Measurements from ENCODE around the gene GID8. TPM values are rescaled to one million over a fixed set of nuclear protein-coding genes. Genes with fewer than 3 reads are reported as not detected.

GID8 gene
- total and polyA plus RNA-seq, 4 experiments from 2014 or later = 11.2 to 47.8 (median 31.7) TPM

DNA sequence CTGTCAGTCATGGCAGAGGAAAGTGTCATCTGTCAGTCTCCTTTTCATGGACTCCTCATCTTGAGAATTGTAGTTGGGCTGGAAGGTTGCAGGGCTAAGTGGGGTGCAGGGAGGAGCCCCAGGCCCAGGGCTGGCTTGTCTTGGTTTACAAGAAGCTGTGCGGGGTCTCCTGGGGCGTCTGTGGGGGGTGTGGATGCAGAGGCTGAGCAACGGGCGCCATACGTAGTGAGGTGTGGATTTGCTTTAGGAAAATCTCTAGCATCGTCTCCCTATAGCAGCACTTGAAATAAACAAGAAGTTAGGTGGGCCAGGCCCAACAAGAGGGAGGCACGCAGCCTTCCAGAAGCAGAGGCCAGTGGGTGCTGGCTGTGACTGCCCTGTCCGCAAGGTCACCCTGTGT, 12.8 kb downstream of the GID8 start:
- H3K4me1 Mint-ChIP-seq = peaks cover 11 to 31% (median 24%) of the 10 kb centered on the region in 4 donors
- Histone ChIP-seq H3K4me3 (ENCODE audit: low read length in 2 of 2) (no peak overlapping the region), H3K9me3 (ENCODE audit: control insufficient read depth in 1 of 2, low read length in 2 of 2) (no peaks in the 10 kb centered on the region), H3K36me3 (ENCODE audit: insufficient read depth, low read length) (peaks cover 31% of the 10 kb centered on the region), H3K27ac (ENCODE audit: low read depth, low read length) (no peak overlapping the region), H3K4me1 (ENCODE audit: insufficient read depth, low read length) (peaks cover 28% of the 10 kb centered on the region), H3K27me3 (ENCODE audit: insufficient read depth, low read length) (no peaks in the 10 kb centered on the region)
- H3K36me3 Mint-ChIP-seq = peaks cover 19 to 38% of the 10 kb centered on the region in 2 donors
- POLR2A ChIA-PET (ENCODE audit: partially characterized antibody) = interaction anchor here (1.0 kb wide), 1 partner anchor 13 kb away, joined by 6 read pairs; the partner anchor contains the start of gene GID8
- CTCF ChIA-PET (ENCODE audit: partially characterized antibody) = interaction anchor here (1.6 kb wide), 1 partner anchor 49 kb away, joined by 4 read pairs; no protein-coding TSS in a partner anchor
- intact Hi-C loops (cut with micrococcal nuclease) = loop anchor here (10.0 kb wide), 1 partner anchor 54 kb away; the partner anchor contains the start of gene BHLHE23
- peak overlapping the region in 2 of 7 donors; percentile 5 to 37 for H3K27ac Mint-ChIP-seq
- H3K4me3 Mint-ChIP-seq = peak overlapping the region in 1 of 8 donors; percentile 9
- no peaks in the 10 kb centered on the region for H3K27me3 Mint-ChIP-seq
- H3K9me3 Mint-ChIP-seq = no peaks in the 10 kb centered on the region
- no peak for DNase-seq

DNA sequence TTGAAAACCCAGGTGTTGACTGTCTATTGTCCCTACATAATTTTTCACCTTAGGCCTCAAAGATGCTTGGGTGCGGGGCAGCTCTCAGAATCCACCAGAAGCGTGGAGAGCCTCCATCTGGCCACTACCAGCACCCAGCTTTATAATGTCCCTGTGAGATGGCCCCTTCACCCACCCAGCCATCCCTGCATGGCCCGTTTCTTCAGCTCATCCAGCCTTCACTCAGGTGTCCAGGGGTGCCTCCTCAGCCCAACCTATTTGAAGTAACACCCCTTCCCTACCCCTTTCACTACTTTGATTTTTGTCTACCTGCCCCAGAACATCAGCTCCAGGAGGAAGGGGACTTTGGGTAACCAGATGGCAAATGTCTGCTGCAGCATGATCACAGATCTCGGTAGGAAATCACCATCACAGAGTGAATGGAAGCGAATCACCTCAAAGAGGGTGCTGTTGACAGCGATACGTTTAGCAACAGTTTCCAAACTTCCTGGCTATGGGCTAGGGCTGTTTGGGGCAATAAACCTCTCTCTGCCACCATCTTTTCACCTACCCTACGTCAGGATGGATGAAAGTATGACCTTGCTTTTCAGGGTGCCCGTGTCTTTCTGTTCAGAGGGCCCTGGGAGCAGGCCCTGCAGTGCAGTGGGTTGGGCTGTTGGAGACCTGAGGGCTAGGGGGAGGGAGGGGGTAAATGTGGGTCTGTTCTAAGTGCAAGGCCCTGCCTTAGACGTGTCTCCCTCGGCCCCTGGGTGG, 13.4 kb downstream of the GID8 start:
- Mint-ChIP-seq H3K27ac (peak overlapping the region in 3 of 7 donors; percentile 29 to 53 (median 41)), H3K9me3 (no peaks in the 10 kb centered on the region), H3K36me3 (peaks cover 19 to 32% of the 10 kb centered on the region in 2 donors), H3K4me3 (peak overlapping the region in 2 of 8 donors; percentile 25 to 50), H3K27me3 (no peaks in the 10 kb centered on the region), H3K4me1 (peaks cover 11 to 31% (median 24%) of the 10 kb centered on the region in 4 donors)
- Histone ChIP-seq H3K4me3 (ENCODE audit: low read length in 2 of 2) (no peak overlapping the region), H3K36me3 (ENCODE audit: insufficient read depth, low read length) (peaks cover 25% of the 10 kb centered on the region), H3K4me1 (ENCODE audit: insufficient read depth, low read length) (peaks cover 28% of the 10 kb centered on the region), H3K9me3 (ENCODE audit: control insufficient read depth in 1 of 2, low read length in 2 of 2) (no peaks in the 10 kb centered on the region), H3K27me3 (ENCODE audit: insufficient read depth, low read length) (no peaks in the 10 kb centered on the region), H3K27ac (ENCODE audit: low read depth, low read length) (no peak overlapping the region)
- ChIA-PET POLR2A (ENCODE audit: partially characterized antibody) (interaction anchor here (1.0 kb wide), 1 partner anchor 13 kb away, joined by 6 read pairs; the partner anchor contains the start of gene GID8), CTCF (ENCODE audit: partially characterized antibody) (interaction anchor here (0.6 to 1.6 kb wide), 2 partner anchors 11 to 50 kb away, joined by 3 to 4 read pairs; no protein-coding TSS in a partner anchor)
- intact Hi-C loops (cut with micrococcal nuclease) = loop anchor here (10.0 kb wide), 1 partner anchor 53 kb away; the partner anchor contains the start of gene BHLHE23
- DNase-seq = no peak

DNA sequence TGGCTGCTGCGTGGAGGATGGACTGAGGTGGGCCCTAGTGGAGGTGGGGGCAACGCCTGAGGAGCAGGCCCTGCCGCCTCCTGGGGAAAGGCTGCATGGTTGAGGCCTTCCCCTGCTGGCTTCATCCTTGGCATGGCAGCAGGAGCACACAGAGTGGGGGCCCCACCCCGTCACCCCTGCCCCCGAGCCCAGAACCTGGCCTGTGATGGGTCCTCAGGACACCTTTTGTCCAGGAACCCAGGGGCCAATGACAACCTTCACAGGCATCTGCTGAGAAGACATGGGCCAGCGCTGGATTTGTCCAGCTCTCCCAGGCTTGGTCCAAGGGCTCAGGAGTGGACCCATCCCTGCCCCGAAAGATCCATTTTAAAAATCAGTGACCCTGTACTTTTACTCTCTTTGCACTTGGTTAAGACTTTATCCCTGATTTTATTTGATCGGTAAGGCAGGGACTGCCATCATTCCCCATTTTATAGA, 14.0 kb downstream of the GID8 start:
- ChIA-PET CTCF (ENCODE audit: partially characterized antibody) (interaction anchor here (0.6 kb wide), 1 partner anchor 12 kb away, joined by 3 read pairs; no protein-coding TSS in a partner anchor), POLR2A (ENCODE audit: partially characterized antibody) (interaction anchor here (1.0 kb wide), 1 partner anchor 14 kb away, joined by 6 read pairs; the partner anchor contains the start of gene GID8)
- peaks cover 19% of the 10 kb centered on the region for H3K36me3 ChIP-seq (ENCODE audit: insufficient read depth, low read length)
- DNase-seq = no peak
- Mint-ChIP-seq H3K4me3 (peak overlapping the region in 2 of 8 donors; percentile 4 to 65), H3K36me3 (peaks cover 19 to 26% of the 10 kb centered on the region in 2 donors), H3K27ac (peak overlapping the region in 3 of 7 donors; percentile 35 to 75 (median 72)), H3K9me3 (no peaks in the 10 kb centered on the region), H3K27me3 (no peaks in the 10 kb centered on the region), H3K4me1 (peaks cover 11 to 31% (median 24%) of the 10 kb centered on the region in 4 donors)
- intact Hi-C loops (cut with micrococcal nuclease) = loop anchor here (10.0 kb wide), 1 partner anchor 53 kb away; the partner anchor contains the start of gene BHLHE23
- peaks cover 28% of the 10 kb centered on the region for H3K4me1 ChIP-seq (ENCODE audit: insufficient read depth, low read length)
- H3K27ac ChIP-seq (ENCODE audit: low read depth, low read length) = no peak overlapping the region
- no peaks in the 10 kb centered on the region for H3K9me3 ChIP-seq (ENCODE audit: control insufficient read depth in 1 of 2, low read length in 2 of 2)
- no peaks in the 10 kb centered on the region for H3K27me3 ChIP-seq (ENCODE audit: insufficient read depth, low read length)
- no peak overlapping the region for H3K4me3 ChIP-seq (ENCODE audit: low read length in 2 of 2)

DNA sequence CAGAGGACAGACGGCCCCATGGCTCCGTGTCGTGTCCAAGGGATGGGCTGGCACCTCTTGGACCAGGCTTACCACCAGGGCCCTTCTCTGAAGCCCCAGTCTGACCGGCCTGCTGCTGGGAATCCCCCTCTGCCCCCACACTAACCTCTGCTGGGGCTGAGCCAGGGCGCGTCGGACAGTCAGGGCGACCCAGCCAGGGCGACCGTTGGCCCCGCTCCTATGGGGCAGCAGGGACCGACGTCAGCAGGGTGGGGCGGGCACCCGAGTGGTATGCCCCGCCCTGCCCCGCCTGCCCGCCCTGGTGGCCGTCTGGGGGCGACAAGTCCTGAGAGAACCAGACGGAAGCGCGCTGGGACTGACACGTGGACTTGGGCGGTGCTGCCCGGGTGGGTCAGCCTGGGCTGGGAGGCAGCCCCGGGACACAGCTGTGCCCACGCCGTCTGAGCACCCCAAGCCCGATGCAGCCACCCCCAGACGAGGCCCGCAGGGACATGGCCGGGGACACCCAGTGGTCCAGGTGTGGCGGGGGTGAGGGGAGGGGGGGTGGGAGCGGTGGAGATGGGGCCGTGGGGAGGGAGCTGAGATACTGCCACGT, 14.5 kb downstream of the GID8 start, which contains the start of gene SLC17A9:
Gene SLC17A9 (plus strand): TSS at position 337 of the 595 bp plus-strand sequence. CDS start 122 bp downstream, at position 459.
- peaks cover 11 to 31% (median 24%) of the 10 kb centered on the region in 4 donors for H3K4me1 Mint-ChIP-seq
- CTCF ChIA-PET (ENCODE audit: partially characterized antibody) = interaction anchor here (2.9 to 3.7 kb wide), 2 partner anchors 15 to 44 kb away, joined by 11 to 21 read pairs; partner anchors contain the start of gene GID8
- POLR2A ChIA-PET (ENCODE audit: partially characterized antibody) = interaction anchor here (2.5 to 3.7 kb wide), 4 partner anchors 16 to 151 kb away, joined by 9 to 66 read pairs (median 26); partner anchors contain the start of genes DIDO1 and GID8
- H3K27me3 Mint-ChIP-seq = no peaks in the 10 kb centered on the region
- DNase-seq = no peak
- H3K27me3 ChIP-seq (ENCODE audit: insufficient read depth, low read length) = no peaks in the 10 kb centered on the region
- peak within 1 kb of the TSS; percentile 57 for H3K27ac ChIP-seq (ENCODE audit: low read depth, low read length)
- H3K4me1 ChIP-seq (ENCODE audit: insufficient read depth, low read length) = peaks cover 28% of the 10 kb centered on the region
- peak within 1 kb of the TSS; percentile 17 to 27 for H3K4me3 ChIP-seq (ENCODE audit: low read length in 2 of 2)
- intact Hi-C loops (cut with micrococcal nuclease) = loop anchor here (10.0 kb wide), 1 partner anchor 52 kb away; the partner anchor contains the start of gene BHLHE23
- peaks cover 14 to 21% of the 10 kb centered on the region in 2 donors for H3K36me3 Mint-ChIP-seq
- peak within 1 kb of the TSS; percentile 45 to 93 (median 83) for H3K4me3 Mint-ChIP-seq
- H3K9me3 Mint-ChIP-seq = no peaks in the 10 kb centered on the region
- H3K36me3 ChIP-seq (ENCODE audit: insufficient read depth, low read length) = peaks cover 13% of the 10 kb centered on the region
- H3K27ac Mint-ChIP-seq = peak within 1 kb of the TSS; percentile 35 to 95 (median 93)
- H3K9me3 ChIP-seq (ENCODE audit: control insufficient read depth in 1 of 2, low read length in 2 of 2) = no peaks in the 10 kb centered on the region

DNA sequence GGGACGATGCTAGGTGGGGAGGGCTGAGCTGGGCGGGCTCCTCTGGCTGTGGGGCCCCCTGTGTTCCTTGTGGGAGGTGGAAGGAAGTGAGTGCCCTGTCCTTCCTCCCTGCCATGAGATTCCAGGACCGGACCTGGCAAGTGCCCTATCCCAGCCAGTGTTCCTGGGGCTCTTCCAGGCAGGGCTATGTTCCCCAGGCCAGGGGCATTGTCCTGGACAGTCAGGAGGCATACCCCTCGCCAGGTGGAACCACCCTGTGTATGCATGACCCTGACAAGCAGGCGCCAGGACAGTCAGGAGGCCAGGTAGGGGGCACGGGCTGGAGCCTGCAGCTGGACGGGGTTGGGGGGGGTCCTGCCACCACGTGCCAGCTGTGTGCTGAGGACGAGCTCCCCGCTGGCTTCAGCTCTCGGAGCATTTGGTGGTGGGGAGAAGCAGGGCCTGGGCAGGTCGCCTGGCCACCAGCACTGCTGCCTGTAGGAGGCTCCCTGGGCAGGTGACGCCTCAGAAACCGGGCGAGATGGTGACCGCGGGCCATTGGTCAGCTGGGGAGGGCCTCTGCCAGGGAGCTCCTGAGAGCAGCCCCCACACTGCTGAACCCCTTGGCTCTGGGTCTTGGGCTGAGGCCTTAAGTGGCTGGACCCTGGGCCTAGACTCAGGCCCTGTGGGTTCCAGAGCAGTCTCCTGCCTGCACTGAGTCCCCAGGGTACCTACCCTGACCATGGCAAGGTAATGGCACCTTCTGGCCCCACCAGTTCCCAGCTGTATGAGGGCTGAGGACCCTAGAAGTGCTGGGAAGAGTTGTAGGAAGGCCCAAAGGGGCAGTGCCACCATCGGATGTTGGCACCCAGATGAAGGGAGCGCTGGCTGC, 15.3 kb downstream of the GID8 start:
- peaks cover 28% of the 10 kb centered on the region for H3K4me1 ChIP-seq (ENCODE audit: insufficient read depth, low read length)
- H3K9me3 Mint-ChIP-seq = no peaks in the 10 kb centered on the region
- H3K4me3 Mint-ChIP-seq = peak overlapping the region; percentile 45 to 93 (median 83)
- DNase-seq = no peak
- H3K4me3 ChIP-seq (ENCODE audit: low read length in 2 of 2) = peak overlapping the region; percentile 17 to 27
- peaks cover 9 to 14% of the 10 kb centered on the region in 2 donors for H3K36me3 Mint-ChIP-seq
- peak overlapping the region; percentile 57 for H3K27ac ChIP-seq (ENCODE audit: low read depth, low read length)
- no peaks in the 10 kb centered on the region for H3K9me3 ChIP-seq (ENCODE audit: control insufficient read depth in 1 of 2, low read length in 2 of 2)
- H3K27me3 ChIP-seq (ENCODE audit: insufficient read depth, low read length) = no peaks in the 10 kb centered on the region
- intact Hi-C loops (cut with micrococcal nuclease) = loop anchor here (10.0 kb wide), 1 partner anchor 52 kb away; the partner anchor contains the start of gene BHLHE23
- POLR2A ChIA-PET (ENCODE audit: partially characterized antibody) = interaction anchor here (0.6 to 3.7 kb wide), 19 partner anchors 9 to 686 kb away, joined by 3 to 66 read pairs (median 6); partner anchors contain the start of genes DIDO1, GID8 and TCFL5
- no peaks in the 10 kb centered on the region for H3K27me3 Mint-ChIP-seq
- CTCF ChIA-PET (ENCODE audit: partially characterized antibody) = interaction anchor here (0.8 to 3.7 kb wide), 11 partner anchors 15 to 63 kb away, joined by 3 to 21 read pairs (median 7); partner anchors contain the start of gene GID8
- peak overlapping the region; percentile 92 to 95 (median 93) for H3K27ac Mint-ChIP-seq
- H3K4me1 Mint-ChIP-seq = peaks cover 11 to 31% (median 24%) of the 10 kb centered on the region in 4 donors
- H3K36me3 ChIP-seq (ENCODE audit: insufficient read depth, low read length) = peaks cover 7% of the 10 kb centered on the region

Data from CD4-positive, alpha-beta memory T cell (primary cell).